Middle frontal gyrus (tissue), 1 donor: ENCODE data around the gene ARG1.

Source experiments
- DNase-seq: peaks from one replicate; pipeline ENCODE4 v3.0.0-alpha.2; 2015; ENCODE audit warnings: low spot score; ENCODE audit errors: extremely low spot score

ARG1 gene

DNA sequence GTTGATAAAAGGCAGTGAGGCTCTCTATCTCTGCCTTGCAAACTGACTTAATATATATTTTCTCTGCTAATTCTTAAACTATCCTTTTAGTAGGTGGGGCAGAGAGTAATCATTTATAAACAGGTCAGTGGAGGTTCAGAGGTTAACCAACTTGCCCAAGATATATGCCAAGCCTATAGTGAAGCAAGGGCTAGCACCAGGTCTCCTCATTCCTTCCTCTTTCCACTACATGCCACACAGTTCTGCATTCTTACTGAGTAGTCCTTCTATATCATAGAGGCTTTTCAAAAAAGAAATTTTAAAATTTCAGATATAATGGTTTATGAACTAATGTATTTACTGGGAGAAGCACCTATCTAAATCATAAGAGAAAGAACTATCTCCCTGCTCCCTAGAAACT lies 8.5 kb downstream of the ARG1 start:
- no peak for DNase-seq

DNA sequence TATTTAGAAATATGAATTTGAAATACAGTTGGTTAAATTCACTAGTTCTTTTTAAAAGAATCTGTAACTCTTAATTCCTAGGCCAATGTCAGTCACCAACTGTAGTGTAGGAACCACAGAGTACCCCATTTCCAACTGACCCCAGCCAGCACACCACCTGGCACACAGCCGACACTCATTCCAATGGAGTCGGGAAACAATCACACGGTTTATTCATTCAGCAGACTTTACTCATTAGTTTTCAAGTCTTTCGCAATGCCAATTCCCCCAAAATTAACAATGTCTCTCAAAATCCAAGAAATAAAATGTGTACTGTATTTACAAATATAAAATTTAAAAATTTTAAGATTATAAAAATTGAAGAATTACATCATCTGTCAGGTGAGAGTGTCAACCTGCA lies 13.5 kb downstream of the ARG1 start:
- no peak for DNase-seq

DNA sequence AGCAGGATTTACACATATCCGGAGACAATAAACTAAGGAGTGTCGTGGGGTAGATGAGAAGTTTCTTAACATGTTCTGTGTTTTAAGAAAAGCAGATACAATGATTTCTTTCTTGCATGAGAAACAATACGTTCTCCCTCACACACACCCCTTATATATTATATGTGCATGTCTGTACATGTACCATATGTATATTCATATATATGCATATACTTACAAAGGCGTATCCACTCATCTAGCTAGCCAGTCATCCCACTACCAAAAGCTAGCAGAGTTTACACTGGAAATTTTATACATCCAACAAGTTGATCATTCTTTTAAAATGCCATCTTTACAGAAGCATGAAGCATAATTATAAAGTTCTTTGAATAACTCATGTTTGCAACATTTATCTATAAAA lies 14.9 kb downstream of the ARG1 start:
- no peak for DNase-seq

DNA sequence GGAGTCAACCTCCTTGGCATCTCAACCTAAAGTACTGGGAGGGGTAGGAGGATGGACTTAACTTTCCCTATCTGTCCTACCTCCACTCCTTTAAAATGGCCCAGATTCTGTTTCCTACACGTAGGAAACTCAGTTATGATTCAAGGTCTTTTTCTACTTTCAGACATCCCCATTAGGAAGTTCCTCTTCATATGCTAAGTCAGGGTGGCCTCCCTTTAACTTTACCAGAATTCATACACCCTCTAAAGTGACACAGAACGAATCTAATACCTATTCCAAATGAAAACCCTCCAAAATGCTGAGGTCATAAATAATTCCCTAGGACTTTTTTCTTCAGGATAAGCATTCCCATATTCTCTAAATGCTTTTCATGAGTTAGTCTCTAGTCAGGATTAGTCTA lies 15.6 kb downstream of the ARG1 start:
- DNase-seq: no peak

DNA sequence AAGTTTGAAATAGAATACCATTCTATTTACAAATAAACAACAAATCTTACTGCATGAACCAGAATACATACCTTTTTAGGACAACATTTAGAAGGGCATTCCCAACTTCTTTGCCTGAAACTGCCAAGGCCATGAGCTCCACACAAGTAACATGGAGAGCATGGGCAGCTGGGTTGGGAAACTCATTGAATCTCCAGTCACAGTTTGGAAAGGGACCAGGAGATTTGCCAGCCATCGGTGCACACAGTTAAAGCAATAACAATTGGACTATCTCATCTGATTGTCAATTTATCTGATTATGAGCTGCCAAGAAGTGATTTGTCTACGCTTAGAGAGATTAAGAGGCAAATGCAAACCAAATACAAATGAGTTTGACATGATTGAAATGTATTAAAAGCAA lies 19.9 kb downstream of the ARG1 start:
- DNase-seq: no peak

DNA sequence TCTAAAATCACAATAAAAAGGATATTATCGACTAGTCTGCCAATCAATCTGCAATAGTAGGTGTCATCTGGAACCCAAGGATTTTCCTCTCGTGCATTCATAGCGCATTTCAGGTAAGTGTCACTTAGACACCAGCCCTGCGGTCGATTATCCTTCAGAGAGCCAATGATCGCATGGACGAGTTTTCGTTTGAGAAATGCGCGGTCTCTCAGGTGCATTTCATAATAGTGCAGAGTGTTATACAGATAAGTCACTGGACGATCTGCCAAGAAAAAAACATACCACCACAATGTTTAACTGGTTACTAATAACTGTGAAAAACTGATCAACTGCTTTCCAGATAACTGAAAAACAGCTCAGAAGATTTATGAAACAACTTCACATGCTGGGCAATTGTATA lies 21.0 kb downstream of the ARG1 start:
- DNase-seq: no peak

DNA sequence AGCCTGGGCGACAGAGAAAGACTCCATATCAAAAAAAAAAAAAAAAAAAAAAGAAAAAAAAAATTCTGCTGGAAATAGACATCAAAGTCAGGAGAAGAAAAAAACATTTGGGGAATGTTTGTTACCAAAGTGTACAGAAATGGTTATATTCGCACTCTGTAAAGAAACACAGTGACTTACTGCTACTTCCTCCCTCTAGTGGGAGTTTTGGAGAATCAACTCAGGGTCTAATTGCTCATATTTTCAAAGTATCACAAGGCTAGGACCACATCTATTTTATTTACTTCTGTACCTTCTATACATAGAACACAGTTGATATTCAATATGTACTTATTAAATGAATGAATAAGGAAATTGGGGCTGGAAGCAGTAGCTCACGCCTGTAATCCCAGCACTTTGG lies 24.4 kb downstream of the ARG1 start:
- no peak for DNase-seq

DNA sequence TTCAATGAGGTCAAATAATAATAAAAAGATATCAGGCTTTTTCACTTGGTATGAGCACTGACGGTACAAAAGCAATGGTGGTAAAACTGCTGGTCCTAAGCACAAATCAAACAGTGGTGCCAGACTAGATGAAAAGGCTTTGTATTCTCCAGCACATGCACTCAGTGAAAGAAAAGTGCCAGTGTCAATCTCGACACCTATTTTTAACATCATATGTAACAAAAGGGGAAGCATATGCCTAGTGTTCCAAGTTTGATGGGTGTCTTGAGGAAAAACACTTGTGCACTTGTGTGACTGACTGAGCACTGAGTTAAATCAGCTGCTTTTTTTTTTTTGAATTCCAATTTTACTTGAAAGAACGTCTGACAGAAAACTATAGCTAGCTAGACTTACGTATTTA lies 27.7 kb downstream of the ARG1 start:
- no peak for DNase-seq

DNA sequence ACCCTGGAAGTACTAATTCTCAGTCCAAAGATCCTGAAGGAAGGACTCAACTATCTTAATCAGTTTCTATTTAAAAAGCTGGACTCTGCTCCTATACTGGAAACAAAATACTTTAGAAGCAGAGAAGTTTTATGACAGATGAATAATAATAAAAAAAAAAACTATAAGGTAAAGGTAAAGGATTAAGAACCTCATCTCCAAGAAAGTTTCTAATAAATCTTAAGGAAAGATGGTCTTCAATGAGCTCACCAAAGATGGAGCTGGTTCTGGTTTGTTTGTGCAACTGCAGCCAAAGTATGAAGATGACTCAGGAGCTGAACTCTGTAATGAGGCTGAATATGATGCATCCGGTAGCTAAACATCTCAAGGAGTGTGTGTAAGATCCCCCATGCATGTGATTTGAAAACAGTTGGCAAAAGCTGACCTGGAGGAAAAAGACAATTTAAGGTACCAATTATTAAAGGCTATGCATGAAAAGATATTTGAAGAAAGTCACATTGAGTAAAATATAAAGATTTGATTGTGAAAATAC lies 29.8 kb downstream of the ARG1 start:
- DNase-seq: no peak

DNA sequence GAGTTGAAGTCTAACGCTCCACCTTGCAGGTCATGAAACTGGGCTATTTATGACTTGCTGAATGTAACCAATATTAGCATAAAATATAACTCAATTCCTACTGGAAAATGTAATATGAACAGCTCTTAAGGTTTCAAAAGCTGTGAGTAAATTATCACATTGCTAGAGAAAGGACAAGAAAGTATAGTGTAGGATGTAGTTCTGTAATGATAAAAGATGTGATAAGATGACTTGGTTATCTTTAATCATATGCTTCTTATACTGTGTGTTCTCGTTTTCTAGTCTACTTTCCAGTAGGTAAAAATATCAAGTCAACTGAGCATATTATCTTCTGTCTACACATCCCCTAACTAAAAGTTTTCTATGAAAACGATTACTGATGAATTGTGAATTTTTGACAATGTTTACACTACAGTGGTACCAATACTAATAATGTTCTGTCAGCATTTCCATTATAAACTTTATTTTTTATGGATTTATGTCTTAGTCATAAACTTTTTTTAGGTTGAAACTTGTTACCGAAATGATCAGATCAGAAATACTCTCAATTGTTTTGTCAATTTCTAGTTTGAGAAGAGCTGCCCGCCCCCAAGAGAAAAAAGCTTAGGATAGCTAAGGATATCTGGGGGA lies 40.4 kb downstream of the ARG1 start:
- no peak for DNase-seq

DNA sequence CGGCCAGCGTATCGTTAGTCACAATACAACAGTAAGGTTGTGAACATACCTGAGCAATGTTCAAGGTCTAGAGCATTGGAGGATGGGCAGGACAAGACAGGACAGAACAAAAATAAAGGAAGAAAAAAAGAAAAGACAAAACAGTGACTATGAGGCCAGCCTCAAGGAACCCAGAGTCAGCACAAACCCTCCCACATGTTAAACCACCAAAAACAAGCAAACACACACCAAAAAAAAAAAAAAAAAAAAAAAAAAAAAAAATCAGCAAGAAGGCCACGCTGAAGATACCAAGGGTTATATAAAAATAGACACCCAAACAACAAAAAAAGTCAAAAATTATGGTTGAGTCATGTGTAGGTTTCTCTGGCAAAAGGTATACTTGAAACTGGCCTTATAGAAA lies 42.2 kb downstream of the ARG1 start:
- no peak for DNase-seq

DNA sequence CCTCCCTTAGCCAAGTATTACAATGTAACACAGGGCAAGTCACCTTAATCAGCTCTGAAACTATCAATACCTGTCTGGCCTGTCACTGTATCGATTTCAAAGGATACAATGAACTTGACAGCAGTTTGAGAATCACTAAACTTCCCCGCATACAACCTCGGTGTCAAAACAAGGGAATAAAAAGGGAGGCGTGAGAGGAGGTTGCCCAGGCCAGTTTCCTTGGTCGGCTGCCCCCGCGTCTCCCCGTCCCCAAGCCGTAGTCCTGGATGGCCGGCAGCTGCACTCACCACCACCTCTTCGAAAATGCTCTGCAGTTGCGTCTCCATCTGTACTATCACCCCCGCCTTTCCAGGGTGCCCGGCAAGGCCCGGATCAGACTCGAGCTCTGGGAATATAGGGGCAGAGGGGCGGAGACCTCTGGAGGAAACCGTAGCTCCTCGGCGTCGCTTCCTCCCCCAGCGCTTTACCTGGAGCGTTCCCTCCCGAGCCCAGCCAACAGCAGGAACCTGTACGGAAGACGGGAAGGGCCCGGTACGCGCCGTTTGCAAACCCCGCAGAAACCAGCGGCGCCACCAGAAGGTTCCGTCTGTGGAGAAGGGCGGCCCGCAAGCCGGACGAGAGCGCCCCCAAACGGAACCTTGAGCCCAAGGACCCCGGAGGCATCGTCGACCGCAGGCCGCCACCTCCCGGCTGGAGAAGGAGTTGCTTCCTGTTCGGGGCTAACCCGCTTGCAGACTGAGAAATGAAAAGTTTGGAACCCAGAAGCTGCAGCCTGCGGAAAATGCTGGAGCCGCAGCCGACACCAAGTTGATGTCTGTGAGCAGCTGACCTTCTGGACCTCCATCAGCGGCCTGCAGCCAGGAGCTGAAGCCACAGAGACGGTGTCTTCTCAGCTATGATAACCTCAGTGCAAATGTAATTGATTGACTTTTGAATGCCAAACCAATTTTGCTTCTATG lies 55.0 kb downstream of the ARG1 start, which contains the start of gene MED23:
MED23 (minus strand) TSS at position 519 of the 959 bp plus-strand sequence; CDS start at position 326, 193 bp downstream.
- peak; percentile 91 for DNase-seq

DNA sequence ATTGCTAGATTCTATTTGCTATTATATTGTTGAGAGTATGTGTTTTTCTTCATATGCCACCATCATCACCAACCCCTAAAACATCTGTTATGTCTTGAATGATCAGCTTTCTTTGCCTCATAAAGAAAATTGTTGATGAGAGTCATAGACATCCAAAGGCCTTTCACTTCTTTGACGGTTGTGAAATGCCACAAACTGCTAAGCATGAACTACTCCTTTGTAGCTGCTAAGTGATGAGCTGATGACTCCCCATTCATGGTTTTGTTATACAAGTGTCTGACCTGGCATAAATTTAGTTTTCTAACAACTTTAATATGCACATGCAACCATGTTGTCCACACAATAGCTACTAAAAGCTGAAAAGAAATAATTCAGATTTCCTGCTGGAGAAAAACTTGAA lies 55.7 kb downstream of the ARG1 start:
- DNase-seq: no peak

DNA sequence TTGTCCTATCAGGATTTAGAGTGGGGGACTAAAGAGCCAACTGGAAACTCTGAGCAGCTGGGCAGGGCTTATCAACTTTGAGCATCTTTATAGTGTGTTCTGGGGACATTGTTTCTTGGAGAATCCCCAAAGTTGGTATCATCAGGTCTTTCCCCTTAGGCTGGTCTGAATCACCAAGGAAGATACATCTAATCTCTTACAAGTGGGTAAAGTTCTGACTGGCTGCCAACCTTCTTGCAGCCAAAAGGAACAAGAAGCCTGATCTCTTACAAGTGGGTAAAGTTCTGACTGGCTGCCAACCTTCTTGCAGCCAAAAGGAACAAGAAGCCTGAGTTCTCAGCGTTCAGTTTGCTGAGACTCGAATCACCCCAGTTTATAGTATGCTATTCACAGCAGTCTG lies 56.6 kb downstream of the ARG1 start:
- DNase-seq: no peak

DNA sequence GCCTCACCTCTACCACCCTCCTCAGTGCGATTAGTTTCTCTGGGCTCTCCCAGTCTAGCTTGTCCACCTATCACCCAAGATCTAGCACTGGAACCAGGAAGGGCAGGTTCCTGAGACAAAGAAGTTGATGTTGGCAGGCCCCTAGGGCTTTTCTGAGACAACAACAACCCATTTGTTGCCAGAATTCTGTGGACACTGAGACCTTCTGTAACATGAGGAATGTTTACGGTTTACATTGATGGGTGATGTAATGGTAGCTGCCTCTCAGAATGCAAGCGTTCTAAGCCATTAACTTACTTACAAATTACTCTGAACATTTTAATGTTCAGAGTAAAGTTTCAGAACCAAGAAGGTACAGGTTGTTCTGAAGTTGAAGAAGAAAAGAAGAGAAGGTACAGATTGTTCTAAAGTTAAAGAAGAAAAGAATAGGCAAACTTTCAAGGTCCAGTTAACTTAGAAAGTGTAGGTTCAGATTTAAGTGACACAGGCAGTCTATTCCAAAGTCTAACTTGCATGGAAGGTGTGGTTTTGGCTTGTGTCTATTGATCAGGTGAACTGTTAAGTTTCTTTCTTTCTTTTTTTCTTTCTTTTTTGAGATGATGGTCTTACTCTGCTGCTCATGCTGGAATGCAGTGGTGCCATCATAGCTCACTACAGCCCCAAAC lies 58.7 kb downstream of the ARG1 start:
- no peak for DNase-seq
